Esophagus squamous epithelium (tissue), 4 donors: ENCODE results near the gene SPATA17.

ENCODE experiments used
- POLR2A ChIP-seq, 4 donors: fragments of 450-650 bp; IDR thresholded peaks; one replicate each; pipeline ENCODE4 v1.6.1; 2017; ENCODE audit warnings: antibody characterized with exemption in 4 of 4, mild to moderate bottlenecking in 4 of 4, moderate library complexity in 3 of 4
- TF ChIP-seq, protein P1 (sequence below), 6 experiments: fragments of 450-650 bp in 4 of 6; fragments of 200-600 bp in 2 of 6; sonication (generic) in 2 of 6; IDR thresholded peaks; one replicate each; pipeline ENCODE4 v1.5.1; 2016 to 2019; ENCODE audit warnings: antibody characterized with exemption in 6 of 6, mild to moderate bottlenecking in 4 of 6, moderate library complexity in 4 of 6

DNA sequence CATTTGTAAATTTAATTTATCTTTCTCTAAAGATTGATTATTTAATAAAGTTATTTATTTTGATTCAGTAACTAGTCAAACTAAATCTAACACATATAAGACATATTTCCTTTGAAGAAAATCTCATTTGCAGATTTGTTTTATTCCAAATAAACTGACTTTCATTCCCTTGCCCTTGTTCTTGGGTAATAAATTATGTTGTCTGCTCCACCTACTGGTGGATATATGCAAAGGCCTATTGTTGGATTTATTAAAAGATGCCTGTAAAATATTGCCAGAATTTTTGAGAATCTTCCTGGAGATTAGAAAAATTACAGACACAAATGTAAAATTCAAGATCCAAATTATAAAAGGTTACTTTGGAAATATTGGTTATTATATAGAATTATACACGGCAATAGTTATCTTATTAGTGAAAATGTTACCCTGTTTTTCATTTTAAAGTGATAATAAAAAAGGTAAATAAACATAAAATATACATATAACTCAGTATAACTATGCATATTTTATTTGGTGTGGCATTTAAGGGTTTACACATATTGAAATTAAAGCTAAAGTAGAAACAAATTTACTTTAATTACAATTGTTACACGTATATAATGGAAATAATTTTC, 116.1 kb downstream of the SPATA17 start:
- TF ChIP-seq, protein P1, sequence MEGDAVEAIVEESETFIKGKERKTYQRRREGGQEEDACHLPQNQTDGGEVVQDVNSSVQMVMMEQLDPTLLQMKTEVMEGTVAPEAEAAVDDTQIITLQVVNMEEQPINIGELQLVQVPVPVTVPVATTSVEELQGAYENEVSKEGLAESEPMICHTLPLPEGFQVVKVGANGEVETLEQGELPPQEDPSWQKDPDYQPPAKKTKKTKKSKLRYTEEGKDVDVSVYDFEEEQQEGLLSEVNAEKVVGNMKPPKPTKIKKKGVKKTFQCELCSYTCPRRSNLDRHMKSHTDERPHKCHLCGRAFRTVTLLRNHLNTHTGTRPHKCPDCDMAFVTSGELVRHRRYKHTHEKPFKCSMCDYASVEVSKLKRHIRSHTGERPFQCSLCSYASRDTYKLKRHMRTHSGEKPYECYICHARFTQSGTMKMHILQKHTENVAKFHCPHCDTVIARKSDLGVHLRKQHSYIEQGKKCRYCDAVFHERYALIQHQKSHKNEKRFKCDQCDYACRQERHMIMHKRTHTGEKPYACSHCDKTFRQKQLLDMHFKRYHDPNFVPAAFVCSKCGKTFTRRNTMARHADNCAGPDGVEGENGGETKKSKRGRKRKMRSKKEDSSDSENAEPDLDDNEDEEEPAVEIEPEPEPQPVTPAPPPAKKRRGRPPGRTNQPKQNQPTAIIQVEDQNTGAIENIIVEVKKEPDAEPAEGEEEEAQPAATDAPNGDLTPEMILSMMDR (IDR thresholded peaks at IDR 0.05): peak in 5 of 6 experiments; percentile 32 to 78 (median 56)
- no peak for TF ChIP-seq POLR2A (IDR thresholded peaks at IDR 0.05)
